Measurements from ENCODE around the gene MT1G.

Gene MT1G

DNA sequence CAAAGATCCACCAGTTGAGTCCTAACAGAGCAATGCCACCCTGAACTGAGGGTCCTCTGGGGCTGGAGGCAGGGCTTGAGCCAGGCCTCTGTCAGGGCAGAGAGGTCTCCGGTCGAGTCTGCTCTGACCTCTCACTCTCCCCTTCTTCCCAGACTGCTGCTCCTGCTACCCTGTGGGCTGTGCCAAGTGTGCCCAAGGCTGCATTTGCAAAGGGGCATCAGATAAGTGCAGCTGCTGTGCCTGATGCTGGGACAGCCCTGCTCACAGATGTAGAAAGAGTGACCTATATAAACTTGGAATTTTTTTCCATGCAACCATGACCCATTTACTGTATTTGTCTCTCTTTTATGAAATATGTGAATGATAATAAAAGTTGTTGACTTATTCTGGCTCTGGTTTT lies 18.6 kb downstream of the MT1G start:
- no peak for TF ChIP-seq SP1 (IDR thresholded peaks at IDR 0.05)
- no peak for TF ChIP-seq BHLHE40 (IDR thresholded peaks at IDR 0.05; ENCODE audit: borderline replicate concordance)
- no peak for TF ChIP-seq FOXA1 (IDR thresholded peaks at IDR 0.05)
- TF ChIP-seq FOXK2 (IDR thresholded peaks at IDR 0.05), result no peak
- no peak for TF ChIP-seq L3MBTL2 (conservative IDR thresholded peaks at IDR 0.05)
- TF ChIP-seq TARDBP (IDR thresholded peaks at IDR 0.05), result no peak
- no peak for TF ChIP-seq ELF4 (IDR thresholded peaks at IDR 0.05)
- no peak for TF ChIP-seq CTBP1 (IDR thresholded peaks at IDR 0.05; ENCODE audit: borderline replicate concordance)
- no peak for TF ChIP-seq ZNF384 (IDR thresholded peaks at IDR 0.05)
- TF ChIP-seq HDGF (IDR thresholded peaks at IDR 0.05; ENCODE audit: borderline replicate concordance), result no peak
- no peak for TF ChIP-seq PKNOX1 (IDR thresholded peaks at IDR 0.05)
- TF ChIP-seq SUZ12 (IDR thresholded peaks at IDR 0.05), result no peak
- no peak for TF ChIP-seq NFRKB (IDR thresholded peaks at IDR 0.05)
- no peak for TF ChIP-seq LEF1 (IDR thresholded peaks at IDR 0.05; ENCODE audit: borderline replicate concordance)
- no peak for TF ChIP-seq ARNT (IDR thresholded peaks at IDR 0.05)
- TF ChIP-seq FOXM1 (IDR thresholded peaks at IDR 0.05; ENCODE audit: borderline replicate concordance), result no peak
- POLR2A ChIA-PET, result no interaction called here
- DNase-seq (ENCODE audit: extremely low spot score), result no peak
- CTCF ChIA-PET, result no interaction called here

DNA sequence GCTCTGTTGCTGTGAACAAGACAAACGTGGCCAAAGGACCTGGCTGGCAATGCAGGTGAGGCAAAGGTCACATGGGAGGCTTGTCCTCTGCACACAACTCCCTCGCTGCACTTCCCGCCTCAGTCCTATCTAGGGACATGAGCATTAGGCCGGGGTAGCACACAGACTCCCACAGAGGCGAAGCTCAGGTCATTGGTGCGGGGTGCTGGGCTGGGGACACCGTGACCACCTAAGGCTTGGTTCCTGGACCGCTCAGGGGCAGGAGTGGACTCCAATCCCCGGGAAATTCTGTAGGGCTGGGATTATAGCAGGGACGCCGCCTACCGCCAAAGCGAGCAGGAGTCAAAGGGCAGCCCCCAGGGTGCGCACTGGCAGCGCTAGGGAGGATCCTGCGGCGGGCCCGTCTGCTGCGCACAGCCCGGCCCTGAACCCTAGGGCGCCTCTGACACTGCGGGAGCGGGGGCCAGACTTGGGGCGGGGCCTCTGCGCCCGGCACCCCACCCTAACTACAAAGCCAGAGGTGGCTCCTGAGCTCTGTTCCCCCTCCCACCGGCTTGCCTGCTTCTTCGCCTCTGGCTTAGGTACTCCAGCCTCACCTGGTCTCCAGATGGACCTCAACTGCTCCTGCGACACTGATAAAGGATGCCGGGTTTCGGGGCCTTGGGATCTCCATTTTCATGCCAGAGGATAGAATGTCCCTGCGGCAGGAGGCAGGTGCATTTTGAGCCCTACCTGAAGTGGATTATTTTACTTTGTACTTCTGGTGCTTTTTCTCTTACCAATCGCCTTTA lies 20.0 kb downstream of the MT1G start:
- DNase-seq (ENCODE audit: extremely low spot score), result no peak
- no peak for TF ChIP-seq FOXM1 (IDR thresholded peaks at IDR 0.05; ENCODE audit: borderline replicate concordance)
- no peak for TF ChIP-seq FOXK2 (IDR thresholded peaks at IDR 0.05)
- no peak for TF ChIP-seq HDGF (IDR thresholded peaks at IDR 0.05; ENCODE audit: borderline replicate concordance)
- TF ChIP-seq LEF1 (IDR thresholded peaks at IDR 0.05; ENCODE audit: borderline replicate concordance), result no peak
- no peak for TF ChIP-seq NFRKB (IDR thresholded peaks at IDR 0.05)
- TF ChIP-seq CTBP1 (IDR thresholded peaks at IDR 0.05; ENCODE audit: borderline replicate concordance), result no peak
- TF ChIP-seq SP1 (IDR thresholded peaks at IDR 0.05), result no peak
- no peak for TF ChIP-seq ZNF384 (IDR thresholded peaks at IDR 0.05)
- ChIA-PET POLR2A (no interaction called here), CTCF (no interaction called here)

GRCh38 chr16:56645838-56646237 lies 22.0 kb downstream of the MT1G start:
- no peak for DNase-seq (ENCODE audit: extremely low spot score)
- ChIA-PET POLR2A (no interaction called here), CTCF (no interaction called here)
- no peak for TF ChIP-seq ELF4 (IDR thresholded peaks at IDR 0.05)
- no peak for TF ChIP-seq CTBP1 (IDR thresholded peaks at IDR 0.05; ENCODE audit: borderline replicate concordance)
- no peak for TF ChIP-seq PKNOX1 (IDR thresholded peaks at IDR 0.05)
- no peak for TF ChIP-seq FOXA1 (IDR thresholded peaks at IDR 0.05)
- no peak for TF ChIP-seq SUZ12 (IDR thresholded peaks at IDR 0.05)
- TF ChIP-seq HDGF (IDR thresholded peaks at IDR 0.05; ENCODE audit: borderline replicate concordance), result no peak

DNA sequence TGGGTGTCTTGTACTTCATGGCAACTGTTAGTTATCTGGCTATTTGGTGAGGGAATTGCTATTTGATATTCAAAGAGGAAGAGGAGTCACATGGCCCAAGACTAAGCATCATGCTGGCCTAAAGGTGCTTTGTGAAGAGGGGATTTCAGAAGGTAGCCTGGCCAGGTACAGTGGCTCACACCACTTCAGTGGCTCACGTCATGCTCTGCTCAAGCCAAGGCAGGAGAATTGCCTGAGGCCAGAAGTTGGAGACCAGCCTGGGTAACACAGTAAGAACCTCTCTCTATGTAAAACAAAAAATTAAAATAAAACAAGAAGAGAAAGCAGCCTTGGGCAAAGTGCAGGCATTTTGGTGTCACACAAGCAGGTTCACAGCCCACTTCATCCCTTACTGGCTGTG lies 22.6 kb downstream of the MT1G start:
- DNase-seq (ENCODE audit: extremely low spot score), result no peak
- ChIA-PET CTCF (no interaction called here), POLR2A (no interaction called here)
- no peak for TF ChIP-seq BHLHE40 (IDR thresholded peaks at IDR 0.05; ENCODE audit: borderline replicate concordance)
- TF ChIP-seq LEF1 (IDR thresholded peaks at IDR 0.05; ENCODE audit: borderline replicate concordance), result no peak
- TF ChIP-seq ARNT (IDR thresholded peaks at IDR 0.05), result no peak
- TF ChIP-seq HDGF (IDR thresholded peaks at IDR 0.05; ENCODE audit: borderline replicate concordance), result no peak
- TF ChIP-seq NFRKB (IDR thresholded peaks at IDR 0.05), result no peak
- TF ChIP-seq PKNOX1 (IDR thresholded peaks at IDR 0.05), result no peak
- no peak for TF ChIP-seq SP1 (IDR thresholded peaks at IDR 0.05)
- TF ChIP-seq FOXA1 (IDR thresholded peaks at IDR 0.05), result no peak
- no peak for TF ChIP-seq L3MBTL2 (conservative IDR thresholded peaks at IDR 0.05)
- no peak for TF ChIP-seq CTBP1 (IDR thresholded peaks at IDR 0.05; ENCODE audit: borderline replicate concordance)
- no peak for TF ChIP-seq FOXK2 (IDR thresholded peaks at IDR 0.05)
- TF ChIP-seq SUZ12 (IDR thresholded peaks at IDR 0.05), result no peak

- CTCF ChIA-PET, result no interaction called here
- POLR2A ChIA-PET, result no interaction called here
Measured at GRCh38 chr16:56643833-56644232, 24.0 kb downstream of the MT1G start.

GRCh38 chr16:56643080-56643778 lies 24.6 kb downstream of the MT1G start:
- TF ChIP-seq BHLHE40 (IDR thresholded peaks at IDR 0.05; ENCODE audit: borderline replicate concordance), result no peak
- no peak for TF ChIP-seq FOXA1 (IDR thresholded peaks at IDR 0.05)
- no peak for TF ChIP-seq HDGF (IDR thresholded peaks at IDR 0.05; ENCODE audit: borderline replicate concordance)
- TF ChIP-seq L3MBTL2 (conservative IDR thresholded peaks at IDR 0.05), result no peak
- no peak for TF ChIP-seq LEF1 (IDR thresholded peaks at IDR 0.05; ENCODE audit: borderline replicate concordance)
- TF ChIP-seq FOXM1 (IDR thresholded peaks at IDR 0.05; ENCODE audit: borderline replicate concordance), result no peak
- TF ChIP-seq SP1 (IDR thresholded peaks at IDR 0.05), result no peak
- TF ChIP-seq CTBP1 (IDR thresholded peaks at IDR 0.05; ENCODE audit: borderline replicate concordance), result no peak
- no peak for TF ChIP-seq SUZ12 (IDR thresholded peaks at IDR 0.05)
- TF ChIP-seq NFRKB (IDR thresholded peaks at IDR 0.05), result no peak
- no peak for TF ChIP-seq TARDBP (IDR thresholded peaks at IDR 0.05)
- no peak for TF ChIP-seq PKNOX1 (IDR thresholded peaks at IDR 0.05)
- TF ChIP-seq ELF4 (IDR thresholded peaks at IDR 0.05), result no peak
- TF ChIP-seq ARNT (IDR thresholded peaks at IDR 0.05), result no peak
- no peak for TF ChIP-seq ZNF384 (IDR thresholded peaks at IDR 0.05)
- no peak for TF ChIP-seq FOXK2 (IDR thresholded peaks at IDR 0.05)
- ChIA-PET POLR2A (no interaction called here), CTCF (no interaction called here)
- DNase-seq (ENCODE audit: extremely low spot score), result no peak

More at GRCh38 chr16:56643833-56644232, 24.0 kb downstream of the MT1G start:
- TF ChIP-seq HDGF (IDR thresholded peaks at IDR 0.05; ENCODE audit: borderline replicate concordance) (no peak), BHLHE40 (IDR thresholded peaks at IDR 0.05; ENCODE audit: borderline replicate concordance) (no peak), CTBP1 (IDR thresholded peaks at IDR 0.05; ENCODE audit: borderline replicate concordance) (no peak), ARNT (IDR thresholded peaks at IDR 0.05) (no peak), SP1 (IDR thresholded peaks at IDR 0.05) (no peak), FOXM1 (IDR thresholded peaks at IDR 0.05; ENCODE audit: borderline replicate concordance) (no peak), TARDBP (IDR thresholded peaks at IDR 0.05) (no peak), ZNF384 (IDR thresholded peaks at IDR 0.05) (no peak), L3MBTL2 (conservative IDR thresholded peaks at IDR 0.05) (no peak), FOXK2 (IDR thresholded peaks at IDR 0.05) (no peak), SUZ12 (IDR thresholded peaks at IDR 0.05) (no peak)
- DNase-seq (ENCODE audit: extremely low spot score), result no peak

All from HEK293T (cell line).